HG03571 (cell line): Measurements from ENCODE around the gene CYTH4.
"Not testable (repeated sequence)": the region's sequence is repeated elsewhere in the genome, so short reads cannot be mapped to it uniquely, and the experiment has no call there.

Source experiments
- ATAC-seq: cut with Tn5 transposase; IDR thresholded peaks from one replicate; pipeline ENCODE4 v1.9.1; 2021; ENCODE audit not compliant: unreplicated experiment

Gene CYTH4

GRCh38 chr22:37245740-37246139 is 36.6 kb upstream of the CYTH4 start:
- no peak for ATAC-seq

GRCh38 chr22:37248251-37248650 is 34.1 kb upstream of the CYTH4 start:
- ATAC-seq = no peak

GRCh38 chr22:37249986-37250385 is 32.3 kb upstream of the CYTH4 start:
- no peak for ATAC-seq

GRCh38 chr22:37251836-37252235 is 30.5 kb upstream of the CYTH4 start:
- not testable (repeated sequence) for ATAC-seq

- ATAC-seq = no peak
Observed at GRCh38 chr22:37253126-37253660, 29.1 kb upstream of the CYTH4 start.

- ATAC-seq = no peak
Observed at GRCh38 chr22:37254209-37254866, 28.0 kb upstream of the CYTH4 start.

- no peak for ATAC-seq
Observed at GRCh38 chr22:37254867-37255233, 27.5 kb upstream of the CYTH4 start.

- no peak for ATAC-seq
Observed at GRCh38 chr22:37255558-37256006, 26.7 kb upstream of the CYTH4 start.

- ATAC-seq = no peak
Observed at GRCh38 chr22:37256075-37256726, 26.1 kb upstream of the CYTH4 start.

- ATAC-seq = no peak
Observed at GRCh38 chr22:37258005-37258752, 24.1 kb upstream of the CYTH4 start.

GRCh38 chr22:37258753-37259401 is 23.4 kb upstream of the CYTH4 start:
- no peak for ATAC-seq

GRCh38 chr22:37259540-37260029 is 22.7 kb upstream of the CYTH4 start:
- ATAC-seq = no peak

GRCh38 chr22:37260155-37260795 is 22.0 kb upstream of the CYTH4 start:
- no peak for ATAC-seq

- ATAC-seq = no peak
Observed at GRCh38 chr22:37260901-37261336, 21.4 kb upstream of the CYTH4 start.

GRCh38 chr22:37262346-37262745 is 20.0 kb upstream of the CYTH4 start:
- ATAC-seq = no peak

- no peak for ATAC-seq
Observed at GRCh38 chr22:37263966-37264887, 18.1 kb upstream of the CYTH4 start.

- ATAC-seq = no peak
Observed at GRCh38 chr22:37266581-37267134, 15.7 kb upstream of the CYTH4 start.

- ATAC-seq = peak; percentile 61
Observed at GRCh38 chr22:37267135-37267587, 15.1 kb upstream of the CYTH4 start.
